Measurements from ENCODE around the gene SERPINB4. TPM values are rescaled to one million over a fixed set of nuclear protein-coding genes. Genes with fewer than 3 reads are reported as not detected.
"Not testable (repeated sequence)": the region's sequence is repeated elsewhere in the genome, so short reads cannot be mapped to it uniquely, and the experiment has no call there.

SERPINB4 gene
- total and polyA plus RNA-seq, 2 of the 13 experiments (the other 11 are each of a cell fraction or from before 2014, with no cell fraction given) = not detected

GRCh38 chr18:63664571-63664970 lies 20.5 kb upstream of the SERPINB4 start:
- Histone ChIP-seq H3K9me3 (ENCODE audit: low read length) (no peaks in the 10 kb centered on the region), H3K4me1 (ENCODE audit: insufficient read depth, low read length) (no peaks in the 10 kb centered on the region), H2AFZ (ENCODE audit: low read length) (no peak overlapping the region), H3K4me3 (replicated peaks in 1 of 3; ENCODE audit: insufficient read depth in 1 of 3, low read depth in 2 of 3, low read length in 3 of 3) (no peak overlapping the region), H3K27me3 (ENCODE audit: control insufficient read depth in 1 of 2, insufficient read depth in 2 of 2, low read length in 2 of 2) (no peaks in the 10 kb centered on the region), H4K20me1 (ENCODE audit: insufficient read depth, low read length) (no peaks in the 10 kb centered on the region), H3K27ac (ENCODE audit: extremely low read length, insufficient read depth, low read length) (no peak overlapping the region), H3K4me2 (ENCODE audit: low read depth, low read length) (no peak overlapping the region), H3K36me3 (replicated peaks in 1 of 2; ENCODE audit: control insufficient read depth in 1 of 2, insufficient read depth in 2 of 2, low read length in 2 of 2) (no peaks in the 10 kb centered on the region), H3K9ac (ENCODE audit: insufficient read depth, low read depth, low read length) (no peak overlapping the region), H3K79me2 (ENCODE audit: insufficient read depth, low read length) (no peaks in the 10 kb centered on the region)
- POLR2A ChIA-PET = no interaction called here
- DNase-seq (ENCODE audit: low spot score) (no peak), ATAC-seq (no peak), FAIRE-seq (no peak)
- intact Hi-C loops (cut with micrococcal nuclease; ENCODE audit: unreplicated experiment) = no loop called here
- BruUV-seq (replicated peaks) = no TSS peak
- in situ Hi-C loops (cut with HindIII; ENCODE audit: extremely low pct_ligation_motif_present, low pct_unique_long_range_greater_than_20kb) = no loop called here
- no peak for TF ChIP-seq SMYD3 (CRISPR knock-in tag; IDR thresholded peaks at IDR 0.05)
- no peak for TF ChIP-seq ZNF770 (CRISPR knock-in tag; IDR thresholded peaks at IDR 0.05)
- TF ChIP-seq ZNF546 (CRISPR knock-in tag; conservative IDR thresholded peaks at IDR 0.05) = no peak
- TF ChIP-seq ZNF747 (CRISPR knock-in tag; IDR thresholded peaks at IDR 0.05; ENCODE audit: borderline replicate concordance) = no peak
- no peak for TF ChIP-seq ADNP (CRISPR knock-in tag; IDR thresholded peaks at IDR 0.05)
- TF ChIP-seq, protein P1, sequence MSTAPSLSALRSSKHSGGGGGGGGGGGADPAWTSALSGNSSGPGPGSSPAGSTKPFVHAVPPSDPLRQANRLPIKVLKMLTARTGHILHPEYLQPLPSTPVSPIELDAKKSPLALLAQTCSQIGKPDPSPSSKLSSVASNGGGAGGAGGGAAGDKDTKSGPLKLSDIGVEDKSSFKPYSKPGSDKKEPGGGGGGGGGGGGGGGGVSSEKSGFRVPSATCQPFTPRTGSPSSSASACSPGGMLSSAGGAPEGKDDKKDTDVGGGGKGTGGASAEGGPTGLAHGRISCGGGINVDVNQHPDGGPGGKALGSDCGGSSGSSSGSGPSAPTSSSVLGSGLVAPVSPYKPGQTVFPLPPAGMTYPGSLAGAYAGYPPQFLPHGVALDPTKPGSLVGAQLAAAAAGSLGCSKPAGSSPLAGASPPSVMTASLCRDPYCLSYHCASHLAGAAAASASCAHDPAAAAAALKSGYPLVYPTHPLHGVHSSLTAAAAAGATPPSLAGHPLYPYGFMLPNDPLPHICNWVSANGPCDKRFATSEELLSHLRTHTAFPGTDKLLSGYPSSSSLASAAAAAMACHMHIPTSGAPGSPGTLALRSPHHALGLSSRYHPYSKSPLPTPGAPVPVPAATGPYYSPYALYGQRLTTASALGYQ (CRISPR knock-in tag; IDR thresholded peaks at IDR 0.05) = no peak
- 0% methylated on average over 1 of the region's 1 CpG for WGBS (ENCODE audit: low lambda C conversion rate)
- CTCF ChIA-PET (ENCODE audit: low intra/inter-chr PET ratio, low total read pairs) = no interaction called here

DNA sequence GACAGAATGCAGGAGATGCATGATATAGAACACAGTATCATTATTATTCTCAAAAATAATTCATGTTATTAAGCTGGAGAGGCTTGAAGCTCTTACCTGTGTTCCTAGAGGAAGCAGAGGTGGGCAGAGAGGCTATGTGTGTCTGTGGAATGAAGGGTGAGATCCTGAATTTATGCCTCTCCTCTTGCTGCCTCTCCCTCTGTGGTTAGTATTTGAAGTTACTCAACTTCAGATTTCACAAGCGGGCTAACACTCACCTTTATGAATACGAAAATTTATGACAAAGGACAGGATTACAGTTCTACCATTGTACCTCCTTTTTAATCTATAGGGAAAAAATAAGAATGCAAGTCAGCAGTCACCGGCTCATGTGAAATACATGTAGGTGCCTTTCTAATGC lies 17.7 kb upstream of the SERPINB4 start, which contains the start of gene SERPINB3:
SERPINB3 (minus strand) TSS at position 144 of the 400 bp plus-strand sequence. CDS start 677 bp downstream, outside the sequence.
- H3K79me2 ChIP-seq (ENCODE audit: insufficient read depth, low read length); H3K4me3 ChIP-seq (replicated peaks in 1 of 3; ENCODE audit: insufficient read depth in 1 of 3, low read depth in 2 of 3, low read length in 3 of 3); H3K4me1 ChIP-seq (ENCODE audit: insufficient read depth, low read length); BruUV-seq (replicated peaks); H4K20me1 ChIP-seq (ENCODE audit: insufficient read depth, low read length); H3K4me2 ChIP-seq (ENCODE audit: low read depth, low read length); FAIRE-seq; H3K9ac ChIP-seq (ENCODE audit: insufficient read depth, low read depth, low read length); H3K9me3 ChIP-seq (ENCODE audit: low read length); H3K27me3 ChIP-seq (ENCODE audit: control insufficient read depth in 1 of 2, insufficient read depth in 2 of 2, low read length in 2 of 2); POLR2A ChIA-PET; intact Hi-C loops (cut with micrococcal nuclease; ENCODE audit: unreplicated experiment); DNase-seq (ENCODE audit: low spot score); H3K36me3 ChIP-seq (replicated peaks in 1 of 2; ENCODE audit: control insufficient read depth in 1 of 2, insufficient read depth in 2 of 2, low read length in 2 of 2); in situ Hi-C loops (cut with HindIII; ENCODE audit: extremely low pct_ligation_motif_present, low pct_unique_long_range_greater_than_20kb); H2AFZ ChIP-seq (ENCODE audit: low read length); H3K27ac ChIP-seq (ENCODE audit: extremely low read length, insufficient read depth, low read length); ATAC-seq; CTCF ChIA-PET (ENCODE audit: low intra/inter-chr PET ratio, low total read pairs): not testable (repeated sequence)
- WGBS (ENCODE audit: low lambda C conversion rate) = 33% methylated on average over 3 of the region's 3 CpGs

- DNase-seq (ENCODE audit: low spot score); FAIRE-seq; H3K79me2 ChIP-seq (ENCODE audit: insufficient read depth, low read length); H3K9me3 ChIP-seq (ENCODE audit: low read length); H3K9ac ChIP-seq (ENCODE audit: insufficient read depth, low read depth, low read length); in situ Hi-C loops (cut with HindIII; ENCODE audit: extremely low pct_ligation_motif_present, low pct_unique_long_range_greater_than_20kb); CTCF ChIA-PET (ENCODE audit: low intra/inter-chr PET ratio, low total read pairs); H3K4me1 ChIP-seq (ENCODE audit: insufficient read depth, low read length); H4K20me1 ChIP-seq (ENCODE audit: insufficient read depth, low read length); H2AFZ ChIP-seq (ENCODE audit: low read length); H3K27me3 ChIP-seq (ENCODE audit: control insufficient read depth in 1 of 2, insufficient read depth in 2 of 2, low read length in 2 of 2); H3K36me3 ChIP-seq (replicated peaks in 1 of 2; ENCODE audit: control insufficient read depth in 1 of 2, insufficient read depth in 2 of 2, low read length in 2 of 2); H3K27ac ChIP-seq (ENCODE audit: extremely low read length, insufficient read depth, low read length); intact Hi-C loops (cut with micrococcal nuclease; ENCODE audit: unreplicated experiment); H3K4me3 ChIP-seq (replicated peaks in 1 of 3; ENCODE audit: insufficient read depth in 1 of 3, low read depth in 2 of 3, low read length in 3 of 3); POLR2A ChIA-PET; ATAC-seq; H3K4me2 ChIP-seq (ENCODE audit: low read depth, low read length); BruUV-seq (replicated peaks): not testable (repeated sequence)
- WGBS (ENCODE audit: low lambda C conversion rate) = 30% methylated on average over 4 of the region's 4 CpGs
Observed at GRCh38 chr18:63658920-63659319, 14.9 kb upstream of the SERPINB4 start.

Measured in HepG2 (cell line).